HEK293 (cell line): ENCODE measurements around the gene GOLGA1.

Experiments
- ZBTB21 ChIP-seq: fragments of 450-650 bp; formaldehyde crosslinking; IDR thresholded peaks from 2 replicates; pipeline ENCODE4 v1.5.1; 2017; ENCODE audit warnings: missing biosample characterization, missing genetic modification characterization
- ZBTB48 ChIP-seq: fragments of 450-650 bp; formaldehyde crosslinking; IDR thresholded peaks from 2 replicates; pipeline ENCODE4 v1.5.1; 2016; ENCODE audit warnings: missing biosample characterization, missing genetic modification characterization
- ZFP3 ChIP-seq: fragments of 450-650 bp; formaldehyde crosslinking; IDR thresholded peaks from 2 replicates; pipeline ENCODE4 v1.5.1; 2016; ENCODE audit warnings: low read depth, missing biosample characterization, missing genetic modification characterization

DNA sequence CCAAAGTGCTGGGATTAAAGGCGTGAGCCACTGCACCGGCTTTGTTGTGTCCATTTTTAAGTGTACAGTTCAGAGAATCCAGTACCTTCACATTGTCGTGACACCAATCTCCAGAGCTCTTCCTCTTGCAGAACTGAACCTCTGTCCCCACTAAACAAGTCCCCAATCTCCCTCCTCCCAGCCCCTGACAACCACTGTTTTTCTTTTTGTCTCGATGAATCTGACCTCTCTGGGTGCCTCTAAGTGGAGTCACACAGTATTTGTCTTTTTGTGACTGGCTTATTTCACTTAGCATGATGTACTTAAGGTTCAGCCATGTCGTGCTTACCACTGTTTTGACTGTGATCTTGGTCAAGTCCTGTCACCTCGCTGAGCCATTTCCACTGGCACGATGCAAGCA lies 86.1 kb downstream of the GOLGA1 start:
- TF ChIP-seq ZFP3 (tag by site-specific recombination), result no peak
- TF ChIP-seq ZBTB21 (tag by site-specific recombination), result no peak
- no peak for TF ChIP-seq ZBTB48 (tag by site-specific recombination)
